WTC11 (cell line): ENCODE results near the gene LYPD6. TPM values are rescaled to one million over a fixed set of nuclear protein-coding genes. Genes with fewer than 3 reads are reported as not detected.

ENCODE experiments used
- ATAC-seq: fragments of 200-7000 bp; cut with Tn5 transposase; 2 replicates; pipeline ENCODE4 v1.10.0; 2021; ENCODE audit warnings: mild to moderate bottlenecking, moderate library complexity
- CTCF ChIA-PET: fragments of 300-600 bp; sonication (Branson Sonifier 250); formaldehyde crosslinking; loops from one replicate; lab custom pipeline; 2021; ENCODE audit warnings: antibody characterized with exemption; lab: Charles Lee
- POLR2A ChIA-PET: fragments of 350-600 bp; sonication (Branson Sonifier 250); formaldehyde crosslinking; loops from one replicate; lab custom pipeline; 2021; ENCODE audit warnings: antibody characterized with exemption; lab: Charles Lee
- DNase-seq: peaks from one replicate; pipeline ENCODE4 v3.0.0; 2021; ENCODE audit warnings: low spot score
- H3K27ac Mint-ChIP-seq: 2 replicates; pipeline ENCODE4 v1.8.0; 2021; ENCODE audit warnings: mixed read lengths
- H3K27me3 Mint-ChIP-seq: 2 replicates; pipeline ENCODE4 v1.8.0; 2021; ENCODE audit warnings: low read depth, mild to moderate bottlenecking, moderate library complexity, mixed read lengths
- H3K36me3 Mint-ChIP-seq: 2 replicates; pipeline ENCODE4 v1.8.0; 2021; ENCODE audit warnings: mixed read lengths
- H3K4me1 Mint-ChIP-seq: 2 replicates; pipeline ENCODE4 v1.8.0; 2022; ENCODE audit warnings: mixed read lengths
- H3K4me3 Mint-ChIP-seq: 2 replicates; pipeline ENCODE4 v1.8.0; 2021; ENCODE audit warnings: mild to moderate bottlenecking, moderate library complexity, mixed read lengths
- H3K9me3 Mint-ChIP-seq: 2 replicates; pipeline ENCODE4 v1.8.0; 2021; ENCODE audit warnings: mixed read lengths
- ARID4B ChIP-seq: sonication (generic); formaldehyde crosslinking; IDR thresholded peaks from 2 replicates; pipeline ENCODE4 v1.8.0; 2023; ENCODE audit warnings: missing genetic modification reagents, mild to moderate bottlenecking, borderline replicate concordance
- ATF3 ChIP-seq: sonication (generic); formaldehyde crosslinking; conservative IDR thresholded peaks from 2 replicates; pipeline ENCODE4 v1.8.1; 2022; ENCODE audit warnings: mild to moderate bottlenecking, missing genetic modification reagents
- CDX4 ChIP-seq: fragments of 250-450 bp; sonication (Bioruptor Pico); IDR thresholded peaks from 2 replicates; pipeline ENCODE4 v1.9.0; 2021; ENCODE audit warnings: moderate library complexity, mild to moderate bottlenecking, inconsistent platforms, borderline replicate concordance
- FOXJ3 ChIP-seq: sonication (generic); formaldehyde crosslinking; IDR thresholded peaks from 2 replicates; pipeline ENCODE4 v1.9.0; 2021; ENCODE audit warnings: missing genetic modification reagents, mild to moderate bottlenecking, borderline replicate concordance
- MXD4 ChIP-seq: fragments of 250-450 bp; sonication (Bioruptor Pico); IDR thresholded peaks from 2 replicates; pipeline ENCODE4 v1.8.0; 2021; ENCODE audit warnings: mild to moderate bottlenecking, moderate library complexity, borderline replicate concordance
- MYBL2 ChIP-seq: sonication (generic); formaldehyde crosslinking; IDR thresholded peaks from 2 replicates; pipeline ENCODE4 v1.8.1; 2023; ENCODE audit warnings: mild to moderate bottlenecking, moderate library complexity, missing genetic modification reagents
- NR2C2 ChIP-seq: sonication (generic); formaldehyde crosslinking; IDR thresholded peaks from 2 replicates; pipeline ENCODE4 v1.8.0; 2022; ENCODE audit warnings: mild to moderate bottlenecking, missing genetic modification reagents
- PRRX2 ChIP-seq: fragments of 250-450 bp; sonication (Bioruptor Pico); IDR thresholded peaks from 2 replicates; pipeline ENCODE4 v1.8.0; 2021; ENCODE audit warnings: mild to moderate bottlenecking
- TEAD1 ChIP-seq: sonication (generic); formaldehyde crosslinking; IDR thresholded peaks from 2 replicates; pipeline ENCODE4 v1.8.0; 2022; ENCODE audit warnings: mild to moderate bottlenecking, missing genetic modification reagents
- TP53 ChIP-seq: sonication (generic); formaldehyde crosslinking; IDR thresholded peaks from 2 replicates; pipeline ENCODE4 v1.8.1; 2023; ENCODE audit warnings: mild to moderate bottlenecking, missing genetic modification reagents
- total RNA-seq: library from RNA; stranded (reverse); gene quantifications from 3 replicates; pipeline ENCODE4 v1.2.3, GENCODE V29; 2021

The LYPD6 gene
- total RNA-seq, 1 experiment from 2014 or later: 4.8 TPM

DNA sequence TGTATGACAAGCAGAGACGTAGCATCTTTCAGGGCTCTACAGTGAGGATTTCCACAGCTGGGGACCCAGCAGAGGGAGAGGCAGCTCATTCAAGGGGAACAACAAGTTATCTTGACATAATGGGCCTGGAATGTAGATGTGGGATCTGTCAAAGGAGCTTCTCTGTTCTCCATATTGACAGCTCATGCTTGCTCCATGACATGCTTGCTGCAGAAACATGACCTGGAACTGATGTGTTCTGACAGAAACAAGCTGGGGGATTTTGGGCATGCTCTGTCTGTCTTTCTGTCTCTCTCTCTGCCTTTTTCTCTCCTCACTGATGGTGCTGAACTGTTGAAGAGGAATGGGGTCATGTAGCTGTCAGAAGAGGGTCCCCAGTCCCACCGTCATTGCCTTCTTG, 177.6 kb downstream of the LYPD6 start:
- ATAC-seq (no peak), DNase-seq (no peak)
- TF ChIP-seq MYBL2 (CRISPR knock-in tag): no peak
- TF ChIP-seq ATF3 (CRISPR knock-in tag): no peak
- no peak for TF ChIP-seq ARID4B (CRISPR knock-in tag)
- Mint-ChIP-seq H3K9me3 (peaks cover 17% of the 10 kb centered on the region), H3K27ac (no peak overlapping the region), H3K4me3 (no peak overlapping the region), H3K27me3 (peaks cover 3% of the 10 kb centered on the region), H3K4me1 (peaks cover 16% of the 10 kb centered on the region), H3K36me3 (peaks cover 16% of the 10 kb centered on the region)
- POLR2A ChIA-PET: interaction anchor here (0.5 kb wide), 1 partner anchor 849 kb away, joined by 3 read pairs; no protein-coding TSS in a partner anchor
- CTCF ChIA-PET: no interaction called here

- TF ChIP-seq PRRX2 (CRISPR knock-in tag) (no peak), TEAD1 (no peak), FOXJ3 (CRISPR knock-in tag) (no peak), TP53 (no peak), CDX4 (CRISPR knock-in tag) (no peak), NR2C2 (no peak), MXD4 (CRISPR knock-in tag) (no peak)
- no peak for DNase-seq
- Mint-ChIP-seq H3K27ac (no peak overlapping the region), H3K4me3 (no peak overlapping the region), H3K9me3 (peaks cover 18% of the 10 kb centered on the region), H3K36me3 (peaks cover 9% of the 10 kb centered on the region), H3K27me3 (peaks cover 17% of the 10 kb centered on the region), H3K4me1 (peaks cover 2% of the 10 kb centered on the region; the same call in 1 of the 2 replicates)
- ChIA-PET CTCF (no interaction called here), POLR2A (no interaction called here)
- ATAC-seq: no peak
These were observed 183.1 kb downstream of the LYPD6 start for GRCh38 chr2:149513461-149513860.
